Measurements from ENCODE around the gene FAM114A1.

GRCh38 chr4:38821739-38822138 lies 45.9 kb upstream of the FAM114A1 start:
- TF ChIP-seq YY1 (IDR thresholded peaks at IDR 0.05; ENCODE audit: insufficient read depth, insufficient read length): no peak
- TF ChIP-seq ZNF274 (IDR thresholded peaks at IDR 0.05; ENCODE audit: low read depth, low read length): no peak
- no peak for TF ChIP-seq SUZ12 (IDR thresholded peaks at IDR 0.05; ENCODE audit: extremely low read depth, insufficient read depth, insufficient read length)

Data from NT2/D1 (cell line).